HG02938 (cell line): ENCODE measurements around the gene NPNT.

Experiments
- ATAC-seq: cut with Tn5 transposase; IDR thresholded peaks from one replicate; pipeline ENCODE4 v1.9.1; 2021; ENCODE audit warnings: mild to moderate bottlenecking, moderate library complexity; ENCODE audit not compliant: unreplicated experiment

The NPNT gene

DNA sequence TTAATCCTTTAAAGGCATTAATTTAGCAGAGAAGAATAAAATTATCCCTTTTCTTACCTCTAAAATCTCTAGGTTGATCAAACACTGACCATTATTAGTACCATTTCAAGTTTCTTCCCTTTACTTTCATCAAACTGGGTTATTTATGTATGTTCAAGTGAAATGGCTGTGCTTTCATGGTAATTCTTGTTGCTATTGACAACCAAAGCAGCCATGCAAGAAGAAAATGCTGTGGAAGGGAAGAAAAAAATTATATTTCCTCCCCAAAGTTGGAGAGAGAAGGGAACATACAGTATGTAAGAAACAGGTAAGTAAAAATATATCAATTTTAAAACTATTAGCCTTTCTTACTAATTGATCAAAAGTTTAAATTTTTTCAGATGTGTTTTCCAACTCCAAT lies 16.2 kb downstream of the NPNT start:
- no peak for ATAC-seq

GRCh38 chr4:105912633-105913032 lies 17.4 kb downstream of the NPNT start:
- no peak for ATAC-seq

DNA sequence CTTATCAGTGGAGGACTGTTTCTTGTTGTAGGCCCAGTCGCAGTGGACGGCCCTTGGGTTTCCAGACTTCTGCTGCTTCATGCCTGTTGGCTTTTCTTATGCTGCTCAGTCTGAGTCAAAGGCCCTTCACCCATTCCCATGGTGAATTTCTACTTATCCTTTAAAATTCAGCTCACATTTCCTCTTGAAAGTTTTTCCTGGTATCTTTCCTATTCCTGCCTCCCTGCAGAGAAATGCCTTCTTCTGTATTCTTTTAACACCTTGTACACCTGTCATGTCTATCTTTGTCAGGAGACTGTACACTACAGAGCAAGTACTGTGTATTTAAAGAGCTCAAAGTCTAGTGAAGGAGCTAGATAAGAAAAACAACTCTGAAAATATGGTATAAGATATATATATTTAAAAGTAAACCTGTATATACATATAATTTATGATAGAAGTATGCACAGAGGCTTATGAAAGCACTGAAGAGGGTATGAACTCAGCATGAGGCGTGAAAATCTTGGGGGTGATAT lies 22.0 kb downstream of the NPNT start:
- no peak for ATAC-seq

DNA sequence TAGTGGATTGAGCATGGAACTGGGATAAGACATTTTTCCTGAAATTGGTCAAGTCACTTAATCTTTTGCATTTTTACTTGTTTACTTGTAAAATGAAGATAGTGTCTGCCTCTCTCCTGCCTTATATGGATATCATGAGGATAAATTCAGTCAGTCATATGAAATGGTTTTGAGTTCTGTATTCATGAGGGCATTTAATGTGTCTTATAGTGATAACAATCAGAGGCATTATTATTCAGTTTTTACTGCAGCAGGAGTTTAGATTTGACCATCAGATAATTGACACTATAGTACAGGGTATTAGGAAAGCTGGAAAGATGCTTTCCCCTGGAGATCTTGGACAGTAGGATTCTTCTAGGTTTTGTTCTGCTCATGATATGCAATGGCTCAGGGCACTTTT lies 26.0 kb downstream of the NPNT start:
- no peak for ATAC-seq

GRCh38 chr4:105923497-105924238 lies 28.4 kb downstream of the NPNT start:
- no peak for ATAC-seq

GRCh38 chr4:105924341-105924740 lies 29.1 kb downstream of the NPNT start:
- no peak for ATAC-seq

DNA sequence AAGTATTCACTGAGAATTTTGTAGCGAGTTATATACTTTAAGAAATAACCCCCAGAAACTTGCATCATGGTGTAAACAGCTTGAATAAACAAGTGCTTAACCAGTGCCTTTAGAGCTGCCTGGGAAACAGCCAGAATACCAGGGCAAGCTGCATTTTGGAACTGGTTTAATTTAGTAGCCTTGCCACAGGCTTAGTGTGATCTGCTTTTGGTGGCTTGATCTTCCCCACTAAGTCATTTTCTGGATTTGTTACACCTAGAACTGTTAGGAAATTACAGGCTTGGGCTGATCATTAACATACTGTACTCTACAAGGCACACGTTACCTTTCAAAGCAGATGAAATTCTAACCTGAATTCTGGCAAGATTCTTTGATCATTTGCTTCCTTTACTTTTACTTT lies 35.4 kb downstream of the NPNT start:
- no peak for ATAC-seq

GRCh38 chr4:105933083-105933482 lies 37.8 kb downstream of the NPNT start:
- ATAC-seq = peak; percentile 65

DNA sequence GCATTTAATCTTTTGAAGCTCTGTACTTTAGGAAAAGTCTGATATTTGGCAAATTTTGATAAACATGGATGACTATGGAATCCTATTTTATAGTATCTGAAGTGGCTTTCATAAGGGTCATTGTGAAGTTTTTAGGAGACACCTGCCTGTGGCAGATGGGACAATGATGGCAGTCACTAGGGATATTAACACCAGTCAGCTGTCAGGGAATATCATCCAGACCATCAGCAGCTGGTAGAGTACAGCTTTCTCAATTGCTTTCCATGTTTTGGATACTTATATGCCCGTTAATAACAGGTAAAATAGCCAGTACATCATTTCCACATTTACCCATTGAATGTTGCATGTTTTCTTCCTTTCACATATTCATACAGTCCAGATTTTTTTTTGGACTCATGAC lies 39.1 kb downstream of the NPNT start:
- no peak for ATAC-seq

GRCh38 chr4:105936901-105937300 lies 41.6 kb downstream of the NPNT start:
- no peak for ATAC-seq

DNA sequence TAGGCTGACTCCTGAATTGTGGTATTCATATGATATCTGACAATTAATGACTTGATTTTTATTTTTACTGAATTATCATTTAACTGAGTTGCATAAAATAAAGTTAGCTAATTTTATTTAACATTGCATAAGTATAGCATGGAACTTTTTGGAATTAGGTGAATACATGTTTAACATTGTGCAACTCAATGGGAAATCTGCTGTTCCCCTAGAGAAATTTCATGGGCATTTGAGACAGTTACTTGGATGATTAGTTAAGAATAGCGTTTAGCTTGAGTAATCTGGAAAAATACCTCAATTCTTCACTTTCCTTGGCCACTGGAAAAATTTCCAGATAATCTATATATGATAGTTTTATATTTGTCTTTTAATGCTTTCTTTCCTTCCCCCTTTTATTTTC lies 42.5 kb downstream of the NPNT start:
- no peak for ATAC-seq

GRCh38 chr4:105943234-105943633 lies 48.0 kb downstream of the NPNT start:
- no peak for ATAC-seq

DNA sequence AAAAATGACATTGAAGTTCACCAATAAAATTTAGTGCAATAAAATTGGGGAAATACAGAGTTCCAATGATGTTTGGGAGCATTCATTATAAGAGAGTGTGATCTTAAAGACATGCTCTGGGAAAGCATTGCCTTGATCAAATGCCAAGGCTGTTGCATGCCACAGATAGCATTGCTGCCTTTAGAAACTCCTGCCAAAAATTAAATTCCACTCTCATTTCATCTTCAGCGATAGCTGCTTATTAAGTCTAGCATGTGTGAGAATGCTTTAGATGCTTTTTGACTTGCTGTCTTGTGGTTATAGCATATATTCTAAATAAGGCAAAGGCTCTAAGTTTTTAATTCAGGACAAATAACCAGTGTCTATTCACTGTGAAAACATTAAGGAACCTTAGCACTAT lies 49.3 kb downstream of the NPNT start:
- no peak for ATAC-seq

DNA sequence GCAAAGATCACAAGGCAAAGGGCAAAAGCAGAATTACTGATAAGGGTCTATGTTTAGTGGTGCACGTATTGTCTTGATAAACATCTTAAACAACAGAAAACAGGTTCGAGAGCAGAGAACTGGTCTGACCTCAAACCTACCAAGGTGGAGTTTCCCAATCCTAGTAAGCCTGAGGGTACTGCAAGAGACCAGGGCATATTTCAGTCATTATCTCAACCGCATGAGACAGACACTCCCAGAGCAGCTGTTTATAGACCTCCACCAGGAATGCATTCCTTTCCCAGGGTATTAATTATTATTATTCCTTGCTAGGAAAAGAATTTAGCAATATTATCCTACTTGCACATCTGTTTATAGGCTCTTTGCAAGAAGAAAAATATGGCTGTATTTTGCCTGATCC lies 51.5 kb downstream of the NPNT start:
- no peak for ATAC-seq

DNA sequence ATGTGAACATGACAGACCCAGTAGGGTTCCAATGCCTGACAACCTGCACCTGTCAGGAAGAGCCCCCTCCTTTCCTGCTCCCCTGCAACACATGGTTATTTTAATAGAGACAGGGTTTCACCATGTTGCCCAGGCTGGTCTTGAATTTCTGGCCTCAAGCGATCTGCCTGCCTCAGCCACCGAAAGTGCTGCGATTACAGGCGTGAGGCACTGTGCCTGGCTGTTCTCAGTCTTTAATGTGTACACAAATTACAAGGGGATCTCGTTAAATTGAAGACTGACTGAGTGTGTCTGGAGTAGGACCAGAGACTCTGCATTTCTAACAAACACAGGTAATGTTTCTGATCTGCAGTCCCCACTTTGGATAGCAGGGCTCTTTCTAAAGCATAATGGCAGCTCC lies 55.4 kb downstream of the NPNT start:
- ATAC-seq = no peak

- ATAC-seq = no peak
These were observed 55.9 kb downstream of the NPNT start for GRCh38 chr4:105951198-105951597.

DNA sequence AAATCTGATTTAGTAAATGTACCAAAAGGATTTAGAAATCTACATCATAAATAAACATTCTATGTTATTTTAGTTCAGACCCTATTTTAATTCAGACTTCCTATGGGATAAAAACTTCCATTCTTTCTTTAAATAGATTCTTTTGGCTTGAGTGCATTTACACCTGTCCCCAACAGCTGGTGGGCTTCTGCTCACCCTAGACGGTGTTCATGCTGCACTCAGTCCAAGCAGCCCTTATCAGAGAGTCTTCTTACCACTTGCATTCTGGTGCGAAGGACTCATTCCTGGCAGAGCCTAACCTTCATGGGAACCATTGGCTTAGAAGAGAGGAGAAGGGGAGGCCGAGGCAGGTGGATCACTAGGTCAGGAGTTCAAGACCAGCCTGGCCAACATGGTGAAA lies 57.3 kb downstream of the NPNT start:
- no peak for ATAC-seq

DNA sequence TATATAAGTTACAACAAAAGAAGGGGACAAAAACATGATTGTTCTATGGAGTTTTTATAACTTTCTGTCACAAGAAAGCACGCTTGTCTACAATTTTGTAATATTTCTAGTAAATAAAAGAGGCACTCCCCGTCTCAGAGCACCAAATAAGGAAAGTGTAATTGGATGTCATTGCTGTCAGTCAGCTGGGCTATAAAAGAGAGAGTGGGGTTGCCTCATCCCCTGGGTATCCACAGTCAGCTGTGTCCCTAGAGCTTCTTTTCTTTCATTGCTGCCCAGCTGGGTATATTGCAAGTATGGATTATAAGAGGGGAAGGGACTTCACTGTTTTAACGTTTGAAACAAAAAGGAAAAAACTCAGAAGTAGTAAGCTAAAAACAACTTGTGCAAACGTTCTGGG lies 61.3 kb downstream of the NPNT start:
- no peak for ATAC-seq

GRCh38 chr4:105957680-105958079 lies 62.4 kb downstream of the NPNT start:
- no peak for ATAC-seq

DNA sequence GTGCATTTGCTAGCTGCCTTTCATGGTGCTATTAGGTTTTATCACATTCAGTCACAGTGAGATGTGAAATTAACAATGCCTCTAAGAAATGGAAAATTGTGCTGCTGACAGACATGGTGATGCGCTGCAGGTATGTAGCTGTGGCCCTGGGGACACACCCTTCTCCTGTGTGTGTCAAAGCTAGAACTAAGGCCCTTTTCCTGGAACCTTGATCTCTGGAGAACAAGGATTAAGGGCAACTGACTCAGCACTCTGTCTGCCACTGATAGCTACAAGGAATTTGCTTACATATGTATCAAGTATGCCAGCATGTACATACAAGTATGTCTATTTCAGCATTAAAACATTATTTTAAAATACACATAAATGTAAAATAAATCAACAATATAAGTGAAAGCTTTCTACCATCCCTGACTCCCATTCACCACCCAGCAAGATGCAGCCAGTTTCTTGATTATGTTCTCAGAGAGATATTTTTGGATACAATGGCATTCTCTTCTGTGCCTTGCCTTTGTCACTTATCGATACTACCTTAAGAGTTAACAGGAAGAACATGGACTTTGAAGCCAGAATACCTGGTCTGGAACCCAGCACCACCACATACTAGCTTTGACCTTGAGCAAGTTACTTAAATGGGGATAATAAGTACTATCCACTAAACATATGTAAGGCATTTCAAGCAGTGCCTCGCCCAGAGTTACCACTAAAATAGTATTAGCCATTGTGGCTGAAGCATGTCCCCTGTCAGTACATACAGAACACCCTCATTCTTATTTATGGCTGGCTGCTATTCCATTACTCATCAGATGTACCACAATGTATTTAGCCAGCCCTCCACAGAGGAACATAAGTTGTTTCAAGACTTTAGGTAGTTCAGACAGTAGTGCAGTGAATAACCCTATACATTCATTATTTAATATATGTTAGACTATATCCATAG lies 68.5 kb downstream of the NPNT start:
- no peak for ATAC-seq

GRCh38 chr4:105965183-105965800 lies 70.0 kb downstream of the NPNT start:
- no peak for ATAC-seq

DNA sequence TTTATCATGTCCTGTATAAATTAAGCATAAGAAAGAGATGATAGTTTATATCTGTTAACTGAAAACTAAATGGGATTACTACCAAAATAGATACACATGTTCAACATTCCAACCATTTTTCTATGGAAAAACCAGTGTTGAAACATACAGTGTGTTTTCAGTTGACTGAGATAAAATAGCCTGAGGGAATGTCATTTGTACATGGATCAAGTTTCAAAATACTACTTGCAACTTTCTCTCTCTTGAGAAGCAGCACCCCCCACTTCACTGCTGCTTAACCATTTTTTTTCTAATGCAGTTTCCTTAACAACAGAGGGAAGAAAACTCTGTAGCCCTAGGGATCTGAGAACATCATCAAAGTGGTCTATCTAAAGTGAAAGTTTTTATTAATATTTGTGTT lies 70.8 kb downstream of the NPNT start:
- no peak for ATAC-seq
